ENCODE data around the gene GCC2. TPM values are rescaled to one million over a fixed set of nuclear protein-coding genes. Genes with fewer than 3 reads are reported as not detected.
A peak's percentile ranks its signal among the peaks of the same experiment; 100 is the strongest.

The GCC2 gene
- total RNA-seq, 1 donor from 2014 or later, result 53.9 TPM

- DNase-seq (ENCODE audit: low read depth), result no peak
- H3K27ac Mint-ChIP-seq (ENCODE audit: unreplicated experiment), result no peak overlapping the region
- peaks cover 19% of the 10 kb centered on the region for H3K4me1 Mint-ChIP-seq (ENCODE audit: low read depth, unreplicated experiment)
- no peaks in the 10 kb centered on the region for H3K36me3 Mint-ChIP-seq (ENCODE audit: low read depth, unreplicated experiment)
- H3K4me1 ChIP-seq (ENCODE audit: insufficient read depth, low read length), result peaks cover 6% of the 10 kb centered on the region
- H3K36me3 ChIP-seq (ENCODE audit: insufficient read depth, low read length), result no peaks in the 10 kb centered on the region
- no peak for TF ChIP-seq CTCF (IDR thresholded peaks at IDR 0.05; ENCODE audit: insufficient read depth, low read depth, low read length)
- no peak for TF ChIP-seq EZH2 (IDR thresholded peaks at IDR 0.05; ENCODE audit: insufficient read depth, low read length)
- no peaks in the 10 kb centered on the region for H3K27me3 ChIP-seq (ENCODE audit: insufficient read depth, low read length)
- H3K9me3 ChIP-seq (ENCODE audit: insufficient read depth, low read depth, low read length), result peaks cover 2% of the 10 kb centered on the region
- H3K79me2 ChIP-seq (ENCODE audit: insufficient read depth, low read length), result no peaks in the 10 kb centered on the region
- H3K27me3 Mint-ChIP-seq (ENCODE audit: low read depth, unreplicated experiment), result no peaks in the 10 kb centered on the region
- H3K4me3 Mint-ChIP-seq (ENCODE audit: unreplicated experiment), result no peak overlapping the region
- H3K9me3 Mint-ChIP-seq (ENCODE audit: unreplicated experiment), result peaks cover 15% of the 10 kb centered on the region
- no peak overlapping the region for H3K27ac ChIP-seq (ENCODE audit: low read depth, low read length)
- no peaks in the 10 kb centered on the region for H4K20me1 ChIP-seq (ENCODE audit: insufficient read depth, low read length)
- no peak overlapping the region for H3K4me2 ChIP-seq (ENCODE audit: low read length)
- no peak overlapping the region for H3K4me3 ChIP-seq (ENCODE audit: insufficient read depth, low read depth, low read length)
- H3K9ac ChIP-seq (ENCODE audit: low read length), result no peak overlapping the region
- FAIRE-seq, result no peak
- no peak overlapping the region for H2AFZ ChIP-seq (ENCODE audit: low read depth, low read length)
These were observed 40.9 kb upstream of the GCC2 start for GRCh38 chr2:108407864-108408729.

GRCh38 chr2:108409768-108410167, 39.2 kb upstream of the GCC2 start:
- no peak overlapping the region for H3K27ac ChIP-seq (ENCODE audit: low read depth, low read length)

More at GRCh38 chr2:108409768-108410167, 39.2 kb upstream of the GCC2 start:
- H3K9ac ChIP-seq (ENCODE audit: low read length), result no peak overlapping the region
- H2AFZ ChIP-seq (ENCODE audit: low read depth, low read length), result no peak overlapping the region
- H3K27ac Mint-ChIP-seq (ENCODE audit: unreplicated experiment), result no peak overlapping the region
- no peaks in the 10 kb centered on the region for H3K79me2 ChIP-seq (ENCODE audit: insufficient read depth, low read length)
- H4K20me1 ChIP-seq (ENCODE audit: insufficient read depth, low read length), result no peaks in the 10 kb centered on the region
- H3K4me2 ChIP-seq (ENCODE audit: low read length), result no peak overlapping the region
- peaks cover 2% of the 10 kb centered on the region for H3K9me3 ChIP-seq (ENCODE audit: insufficient read depth, low read depth, low read length)
- H3K27me3 ChIP-seq (ENCODE audit: insufficient read depth, low read length), result no peaks in the 10 kb centered on the region
- peaks cover 10% of the 10 kb centered on the region for H3K9me3 Mint-ChIP-seq (ENCODE audit: unreplicated experiment)
- no peak for TF ChIP-seq EZH2 (IDR thresholded peaks at IDR 0.05; ENCODE audit: insufficient read depth, low read length)
- TF ChIP-seq CTCF (IDR thresholded peaks at IDR 0.05; ENCODE audit: insufficient read depth, low read depth, low read length), result no peak
- peaks cover 12% of the 10 kb centered on the region for H3K4me1 ChIP-seq (ENCODE audit: insufficient read depth, low read length)
- no peak overlapping the region for H3K4me3 ChIP-seq (ENCODE audit: insufficient read depth, low read depth, low read length)
- H3K36me3 Mint-ChIP-seq (ENCODE audit: low read depth, unreplicated experiment), result no peaks in the 10 kb centered on the region
- FAIRE-seq (no peak), DNase-seq (ENCODE audit: low read depth) (peak; percentile 72)
- H3K4me1 Mint-ChIP-seq (ENCODE audit: low read depth, unreplicated experiment), result peaks cover 15% of the 10 kb centered on the region
- H3K27me3 Mint-ChIP-seq (ENCODE audit: low read depth, unreplicated experiment), result no peaks in the 10 kb centered on the region
- H3K36me3 ChIP-seq (ENCODE audit: insufficient read depth, low read length), result no peaks in the 10 kb centered on the region
- no peak overlapping the region for H3K4me3 Mint-ChIP-seq (ENCODE audit: unreplicated experiment)
